ENCODE data around the gene ZNF648. TPM values are rescaled to one million over a fixed set of nuclear protein-coding genes. Genes with fewer than 3 reads are reported as not detected.

The ZNF648 gene, protein sequence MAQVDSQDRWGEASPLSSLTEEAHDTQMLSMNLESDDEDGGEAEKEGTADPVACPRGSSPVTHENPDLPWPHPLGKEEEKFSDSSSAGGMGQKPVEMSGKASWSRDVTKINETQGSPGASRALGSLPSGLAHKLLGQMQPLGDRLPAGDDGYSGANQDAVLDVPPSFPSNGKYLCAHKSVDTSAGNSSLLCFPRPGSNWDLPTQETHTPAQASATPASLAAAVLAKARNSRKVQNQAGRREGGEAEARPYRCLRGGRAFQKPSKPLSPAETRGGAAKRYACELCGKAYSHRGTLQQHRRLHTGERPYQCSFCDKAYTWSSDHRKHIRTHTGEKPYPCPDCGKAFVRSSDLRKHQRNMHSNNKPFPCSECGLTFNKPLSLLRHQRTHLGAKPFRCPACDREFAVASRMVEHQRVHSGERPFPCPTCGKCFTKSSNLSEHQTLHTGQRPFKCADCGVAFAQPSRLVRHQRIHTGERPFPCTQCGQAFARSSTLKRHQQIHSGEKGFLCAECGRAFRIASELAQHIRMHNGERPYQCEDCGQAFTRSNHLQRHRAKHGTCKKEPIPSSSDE
- 0.28 TPM for polyA plus RNA-seq (2013, experiment 1 of 2)
- 0.27 TPM for polyA plus RNA-seq (2013, experiment 2 of 2)

DNA sequence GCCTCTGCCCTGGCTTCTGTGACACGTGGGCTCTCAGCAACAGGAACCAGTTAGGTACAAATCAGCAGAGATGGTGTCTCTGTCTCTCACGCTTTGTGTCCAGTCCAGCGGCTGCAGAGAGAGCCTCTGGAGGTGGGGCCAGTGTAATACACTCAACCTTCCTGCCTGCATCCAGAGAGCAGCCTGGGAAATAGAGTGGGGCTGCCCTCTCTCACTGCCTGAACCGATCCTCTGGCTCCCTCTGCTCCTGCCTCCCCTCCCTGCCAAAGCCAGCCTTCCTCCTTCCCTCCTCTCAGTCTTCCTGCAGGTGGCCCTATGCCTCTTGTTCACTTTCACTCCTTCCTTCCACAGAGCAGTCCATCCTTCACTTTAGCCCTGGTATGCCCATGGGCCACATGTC, at the start of gene ZNF648:
Gene ZNF648 (minus strand): TSS at position 119 of the 400 bp plus-strand sequence. CDS start 3,702 bp downstream, outside the sequence.
- no peak within 1 kb of the TSS for H3K9ac ChIP-seq (ENCODE audit: low read length)
- no peak within 1 kb of the TSS for H3K56ac ChIP-seq (ENCODE audit: low read length)
- H3K4ac ChIP-seq (ENCODE audit: low read depth, low read length): no peak within 1 kb of the TSS
- H3K4me3 ChIP-seq (ENCODE audit: low read length): no peak within 1 kb of the TSS
- no peaks in the 10 kb centered on the region for H3K79me1 ChIP-seq (ENCODE audit: low read length)
- no peak within 1 kb of the TSS for H3K27ac ChIP-seq (ENCODE audit: low read depth, low read length)
- H3K36me3 ChIP-seq (ENCODE audit: control insufficient read depth, insufficient read depth, low read length): no peaks in the 10 kb centered on the region
- no peak within 1 kb of the TSS for H2BK15ac ChIP-seq (replicated peaks; ENCODE audit: low read depth)
- no peak within 1 kb of the TSS for H3K4me2 ChIP-seq (ENCODE audit: low read length)
- H3K23ac ChIP-seq (ENCODE audit: low read length): no peak within 1 kb of the TSS
- H3K79me2 ChIP-seq (ENCODE audit: control insufficient read depth, insufficient read depth, low read length): no peaks in the 10 kb centered on the region
- H3K27me3 ChIP-seq (ENCODE audit: insufficient read depth, low read length, poor library complexity): no peaks in the 10 kb centered on the region
- no peaks in the 10 kb centered on the region for H3K4me1 ChIP-seq (ENCODE audit: control insufficient read depth, low read depth, low read length)
- H2BK5ac ChIP-seq (ENCODE audit: low read length): no peak within 1 kb of the TSS
- no peak within 1 kb of the TSS for H2AK5ac ChIP-seq (ENCODE audit: low read length)
- H3K18ac ChIP-seq (ENCODE audit: low read length): no peak within 1 kb of the TSS
- H2BK120ac ChIP-seq (ENCODE audit: low read depth, low read length): no peak within 1 kb of the TSS
- H4K8ac ChIP-seq (ENCODE audit: low read depth, low read length): no peak within 1 kb of the TSS
- peak; percentile 37 for DNase-seq
- no CpG with 5 or more reads among the region's 4 CpGs for WGBS (ENCODE audit: extremely low coverage, insufficient coverage, low lambda C conversion rate)
- H4K5ac ChIP-seq (ENCODE audit: low read length): no peak within 1 kb of the TSS

DNA sequence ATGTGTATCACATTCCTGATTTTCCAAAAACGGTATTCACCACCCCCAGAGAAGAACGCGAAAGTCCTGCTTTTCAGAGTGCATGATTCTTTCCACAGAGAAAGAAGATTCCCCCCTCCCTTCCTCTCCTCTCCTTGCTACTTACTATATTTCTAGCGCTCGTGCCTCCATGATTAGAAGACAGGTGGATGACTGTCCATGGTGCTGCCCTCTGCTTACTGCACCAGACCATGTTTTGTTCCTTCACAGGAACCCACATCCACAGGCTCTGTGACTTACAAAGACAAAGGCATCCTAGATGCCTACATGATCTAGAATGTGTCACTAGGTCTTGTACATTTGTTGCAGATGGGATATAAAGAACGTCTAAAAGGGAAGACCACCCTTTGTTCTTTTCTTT, 49.1 kb upstream of the ZNF648 start:
- Histone ChIP-seq H3K79me2 (ENCODE audit: control insufficient read depth, insufficient read depth, low read length) (no peaks in the 10 kb centered on the region), H3K4me3 (ENCODE audit: low read length) (no peak overlapping the region), H2BK15ac (replicated peaks; ENCODE audit: low read depth) (no peak overlapping the region), H3K27ac (ENCODE audit: low read depth, low read length) (no peak overlapping the region), H2BK120ac (ENCODE audit: low read depth, low read length) (no peak overlapping the region), H2AK5ac (ENCODE audit: low read length) (no peak overlapping the region), H3K9ac (ENCODE audit: low read length) (no peak overlapping the region), H3K4ac (ENCODE audit: low read depth, low read length) (no peak overlapping the region), H3K18ac (ENCODE audit: low read length) (no peak overlapping the region), H3K23ac (ENCODE audit: low read length) (no peak overlapping the region), H2BK5ac (ENCODE audit: low read length) (no peak overlapping the region), H3K4me1 (ENCODE audit: control insufficient read depth, low read depth, low read length) (peaks cover 4% of the 10 kb centered on the region), H4K5ac (ENCODE audit: low read length) (no peak overlapping the region), H3K56ac (ENCODE audit: low read length) (no peak overlapping the region), H3K27me3 (ENCODE audit: insufficient read depth, low read length, poor library complexity) (no peaks in the 10 kb centered on the region), H4K8ac (ENCODE audit: low read depth, low read length) (no peak overlapping the region), H3K36me3 (ENCODE audit: control insufficient read depth, insufficient read depth, low read length) (no peaks in the 10 kb centered on the region), H3K4me2 (ENCODE audit: low read length) (no peak overlapping the region), H3K79me1 (ENCODE audit: low read length) (no peaks in the 10 kb centered on the region)
- WGBS (ENCODE audit: extremely low coverage, insufficient coverage, low lambda C conversion rate): no CpG with 5 or more reads among the region's 6 CpGs
- DNase-seq: peak; percentile 30

DNA sequence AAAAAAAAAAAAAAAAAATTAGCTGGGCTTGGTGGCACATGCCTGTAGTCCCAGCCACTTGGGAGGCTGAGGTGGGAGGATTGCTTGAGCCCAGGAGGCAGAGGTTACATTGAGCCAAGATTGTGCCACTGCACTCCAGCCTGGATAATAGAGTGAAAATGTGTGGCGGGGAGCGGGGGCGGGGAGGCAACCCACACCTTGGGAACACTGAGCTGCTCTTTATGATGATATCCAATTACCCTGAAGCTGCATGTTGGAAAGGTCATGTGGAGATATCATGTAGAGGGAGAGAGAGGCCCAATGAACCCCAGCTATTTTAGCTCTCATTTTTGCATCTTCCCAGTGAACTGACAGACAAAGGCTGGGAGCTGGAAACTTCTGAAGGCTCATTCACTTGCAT, 48.3 kb upstream of the ZNF648 start:
- H2BK120ac ChIP-seq (ENCODE audit: low read depth, low read length): no peak overlapping the region
- H2BK15ac ChIP-seq (replicated peaks; ENCODE audit: low read depth): no peak overlapping the region
- H3K9ac ChIP-seq (ENCODE audit: low read length): no peak overlapping the region
- H3K27me3 ChIP-seq (ENCODE audit: insufficient read depth, low read length, poor library complexity): no peaks in the 10 kb centered on the region
- no peaks in the 10 kb centered on the region for H3K79me2 ChIP-seq (ENCODE audit: control insufficient read depth, insufficient read depth, low read length)
- no CpG with 5 or more reads among the region's 3 CpGs for WGBS (ENCODE audit: extremely low coverage, insufficient coverage, low lambda C conversion rate)
- H2AK5ac ChIP-seq (ENCODE audit: low read length): no peak overlapping the region
- H3K4me2 ChIP-seq (ENCODE audit: low read length): no peak overlapping the region
- no peak overlapping the region for H3K4ac ChIP-seq (ENCODE audit: low read depth, low read length)
- peaks cover 4% of the 10 kb centered on the region for H3K4me1 ChIP-seq (ENCODE audit: control insufficient read depth, low read depth, low read length)
- no peak overlapping the region for H3K18ac ChIP-seq (ENCODE audit: low read length)
- H3K27ac ChIP-seq (ENCODE audit: low read depth, low read length): no peak overlapping the region
- H3K56ac ChIP-seq (ENCODE audit: low read length): no peak overlapping the region
- no peaks in the 10 kb centered on the region for H3K79me1 ChIP-seq (ENCODE audit: low read length)
- no peak overlapping the region for H4K8ac ChIP-seq (ENCODE audit: low read depth, low read length)
- no peak for DNase-seq
- no peak overlapping the region for H3K4me3 ChIP-seq (ENCODE audit: low read length)
- no peak overlapping the region for H3K23ac ChIP-seq (ENCODE audit: low read length)
- H2BK5ac ChIP-seq (ENCODE audit: low read length): no peak overlapping the region
- no peak overlapping the region for H4K5ac ChIP-seq (ENCODE audit: low read length)
- H3K36me3 ChIP-seq (ENCODE audit: control insufficient read depth, insufficient read depth, low read length): no peaks in the 10 kb centered on the region

DNA sequence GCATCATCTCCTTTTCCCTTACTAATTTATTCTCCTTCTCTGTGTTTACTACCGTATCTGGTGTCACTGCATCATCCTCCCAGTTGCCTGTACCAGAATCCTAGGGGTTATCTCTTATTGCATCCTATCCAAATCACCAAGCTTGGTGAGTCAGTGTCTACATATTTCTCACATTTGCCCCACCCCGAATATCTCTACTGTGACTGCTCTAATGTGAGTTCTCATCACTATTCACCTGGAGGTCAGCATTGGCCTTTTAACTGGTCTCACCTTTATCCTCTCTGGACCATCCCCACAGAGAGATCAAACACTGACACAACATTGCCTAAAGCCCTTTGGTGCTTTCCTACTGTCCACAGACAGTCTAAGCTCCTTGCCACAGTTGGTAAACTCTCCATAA, 45.7 kb upstream of the ZNF648 start:
- H3K36me3 ChIP-seq (ENCODE audit: control insufficient read depth, insufficient read depth, low read length): no peaks in the 10 kb centered on the region
- no peak overlapping the region for H3K4me3 ChIP-seq (ENCODE audit: low read length)
- H3K56ac ChIP-seq (ENCODE audit: low read length): no peak overlapping the region
- no peak overlapping the region for H3K18ac ChIP-seq (ENCODE audit: low read length)
- H3K4me1 ChIP-seq (ENCODE audit: control insufficient read depth, low read depth, low read length): no peaks in the 10 kb centered on the region
- H2BK5ac ChIP-seq (ENCODE audit: low read length): no peak overlapping the region
- H2BK120ac ChIP-seq (ENCODE audit: low read depth, low read length): no peak overlapping the region
- peak; percentile 54 for DNase-seq
- H3K9ac ChIP-seq (ENCODE audit: low read length): no peak overlapping the region
- no peak overlapping the region for H4K5ac ChIP-seq (ENCODE audit: low read length)
- no peak overlapping the region for H2BK15ac ChIP-seq (replicated peaks; ENCODE audit: low read depth)
- no CpG with 5 or more reads among the region's 2 CpGs for whole genome bisulfite sequencing (ENCODE audit: extremely low coverage, insufficient coverage, low lambda C conversion rate)
- H3K27me3 ChIP-seq (ENCODE audit: insufficient read depth, low read length, poor library complexity): no peaks in the 10 kb centered on the region
- no peak overlapping the region for H3K4ac ChIP-seq (ENCODE audit: low read depth, low read length)
- no peak overlapping the region for H3K27ac ChIP-seq (ENCODE audit: low read depth, low read length)
- no peak overlapping the region for H4K8ac ChIP-seq (ENCODE audit: low read depth, low read length)
- H3K79me2 ChIP-seq (ENCODE audit: control insufficient read depth, insufficient read depth, low read length): no peaks in the 10 kb centered on the region
- H3K23ac ChIP-seq (ENCODE audit: low read length): no peak overlapping the region
- H3K4me2 ChIP-seq (ENCODE audit: low read length): no peak overlapping the region
- H2AK5ac ChIP-seq (ENCODE audit: low read length): no peak overlapping the region
- no peaks in the 10 kb centered on the region for H3K79me1 ChIP-seq (ENCODE audit: low read length)

DNA sequence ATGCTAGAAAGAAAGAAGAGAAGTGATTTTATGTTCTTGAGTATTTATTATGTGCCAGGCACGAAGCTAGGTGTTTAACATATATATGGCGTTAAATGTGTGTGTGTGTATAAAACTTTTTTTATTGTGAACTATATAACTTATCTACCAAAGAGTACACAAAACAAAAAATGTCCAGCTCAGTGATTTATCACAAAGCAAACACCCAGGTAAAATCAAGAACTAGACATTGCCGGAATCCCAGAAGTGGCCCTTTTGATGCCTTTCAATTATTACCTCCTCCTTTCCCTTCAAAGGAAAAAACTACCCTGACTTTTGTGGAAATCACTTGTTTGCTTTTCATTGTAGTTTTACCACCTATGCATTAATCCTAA, 40.5 kb upstream of the ZNF648 start:
- no CpG with 5 or more reads among the region's 3 CpGs for WGBS (ENCODE audit: extremely low coverage, insufficient coverage, low lambda C conversion rate)
- Histone ChIP-seq H2BK15ac (replicated peaks; ENCODE audit: low read depth) (no peak overlapping the region), H3K56ac (ENCODE audit: low read length) (no peak overlapping the region), H4K5ac (ENCODE audit: low read length) (no peak overlapping the region), H3K4me1 (ENCODE audit: control insufficient read depth, low read depth, low read length) (peaks cover 8% of the 10 kb centered on the region), H3K4ac (ENCODE audit: low read depth, low read length) (peak overlapping the region; percentile 2), H3K27ac (ENCODE audit: low read depth, low read length) (no peak overlapping the region), H3K79me2 (ENCODE audit: control insufficient read depth, insufficient read depth, low read length) (no peaks in the 10 kb centered on the region), H2BK5ac (ENCODE audit: low read length) (no peak overlapping the region), H3K18ac (ENCODE audit: low read length) (no peak overlapping the region), H3K9ac (ENCODE audit: low read length) (no peak overlapping the region), H3K4me3 (ENCODE audit: low read length) (no peak overlapping the region), H2BK120ac (ENCODE audit: low read depth, low read length) (no peak overlapping the region), H4K8ac (ENCODE audit: low read depth, low read length) (no peak overlapping the region), H3K4me2 (ENCODE audit: low read length) (no peak overlapping the region), H3K27me3 (ENCODE audit: insufficient read depth, low read length, poor library complexity) (no peaks in the 10 kb centered on the region), H3K79me1 (ENCODE audit: low read length) (no peaks in the 10 kb centered on the region), H2AK5ac (ENCODE audit: low read length) (no peak overlapping the region), H3K23ac (ENCODE audit: low read length) (no peak overlapping the region), H3K36me3 (ENCODE audit: control insufficient read depth, insufficient read depth, low read length) (no peaks in the 10 kb centered on the region)
- DNase-seq: no peak

Data from mesendoderm (in vitro differentiated cells).